Measurements from ENCODE around the gene CDC25B.
"Not testable (repeated sequence)": the region's sequence is repeated elsewhere in the genome, so short reads cannot be mapped to it uniquely, and the experiment has no call there.

The CDC25B gene

GRCh38 chr20:3825526-3825925 lies 29.4 kb downstream of the CDC25B start:
- ATAC-seq: no peak

GRCh38 chr20:3826420-3826819 lies 30.3 kb downstream of the CDC25B start:
- no peak for TF ChIP-seq OSR1 (CRISPR knock-in tag; IDR thresholded peaks at IDR 0.05)
- TF ChIP-seq TOX (CRISPR knock-in tag; IDR thresholded peaks at IDR 0.05; ENCODE audit: borderline replicate concordance): no peak
- TF ChIP-seq RARB (CRISPR knock-in tag; IDR thresholded peaks at IDR 0.05): no peak
- no peak for TF ChIP-seq BACH2 (CRISPR knock-in tag; IDR thresholded peaks at IDR 0.05; ENCODE audit: borderline replicate concordance)
- no peak for TF ChIP-seq PPARA (CRISPR knock-in tag; IDR thresholded peaks at IDR 0.05; ENCODE audit: borderline replicate concordance)
- no peak for ATAC-seq

More at GRCh38 chr20:3825526-3825925, 29.4 kb downstream of the CDC25B start:
- TF ChIP-seq ARNTL (CRISPR knock-in tag; IDR thresholded peaks at IDR 0.05; ENCODE audit: borderline replicate concordance, low read depth): no peak
- no peak for TF ChIP-seq CSDC2 (CRISPR knock-in tag; IDR thresholded peaks at IDR 0.05)
- TF ChIP-seq ISL1 (CRISPR knock-in tag; IDR thresholded peaks at IDR 0.05): no peak
- TF ChIP-seq ZNF8 (CRISPR knock-in tag; IDR thresholded peaks at IDR 0.05): no peak
- no peak for TF ChIP-seq ZFP3 (CRISPR knock-in tag; IDR thresholded peaks at IDR 0.05)
- TF ChIP-seq TCF4 (CRISPR knock-in tag; IDR thresholded peaks at IDR 0.05; ENCODE audit: borderline replicate concordance): no peak
- TF ChIP-seq ZFP30 (CRISPR knock-in tag; IDR thresholded peaks at IDR 0.05): no peak
- no peak for TF ChIP-seq TSHZ2 (CRISPR knock-in tag; IDR thresholded peaks at IDR 0.05)
- no peak for TF ChIP-seq GLIS3 (CRISPR knock-in tag; IDR thresholded peaks at IDR 0.05)
- no peak for TF ChIP-seq SNAI2 (CRISPR knock-in tag; IDR thresholded peaks at IDR 0.05)
- no peak for TF ChIP-seq ZC3H10 (CRISPR knock-in tag; IDR thresholded peaks at IDR 0.05)
- no peak for TF ChIP-seq ESRRG (CRISPR knock-in tag; IDR thresholded peaks at IDR 0.05)
- no peak for TF ChIP-seq ZNF70 (CRISPR knock-in tag; IDR thresholded peaks at IDR 0.05)
- no peak for TF ChIP-seq OSR1 (CRISPR knock-in tag; IDR thresholded peaks at IDR 0.05)
- TF ChIP-seq TOX (CRISPR knock-in tag; IDR thresholded peaks at IDR 0.05; ENCODE audit: borderline replicate concordance): no peak
- no peak for TF ChIP-seq CSRNP3 (CRISPR knock-in tag; IDR thresholded peaks at IDR 0.05)
- no peak for TF ChIP-seq PPARA (CRISPR knock-in tag; IDR thresholded peaks at IDR 0.05; ENCODE audit: borderline replicate concordance)
- TF ChIP-seq CREB5 (CRISPR knock-in tag; IDR thresholded peaks at IDR 0.05; ENCODE audit: low read depth): no peak
- no peak for TF ChIP-seq BACH2 (CRISPR knock-in tag; IDR thresholded peaks at IDR 0.05; ENCODE audit: borderline replicate concordance)

- TF ChIP-seq RARB (CRISPR knock-in tag; IDR thresholded peaks at IDR 0.05): no peak
- TF ChIP-seq ZNF565 (CRISPR knock-in tag; conservative IDR thresholded peaks at IDR 0.05; ENCODE audit: low read depth): no peak
- TF ChIP-seq TSHZ2 (CRISPR knock-in tag; IDR thresholded peaks at IDR 0.05): no peak
- TF ChIP-seq ZFP30 (CRISPR knock-in tag; IDR thresholded peaks at IDR 0.05): no peak
- TF ChIP-seq TOX (CRISPR knock-in tag; IDR thresholded peaks at IDR 0.05; ENCODE audit: borderline replicate concordance): no peak
- TF ChIP-seq ARNTL (CRISPR knock-in tag; IDR thresholded peaks at IDR 0.05; ENCODE audit: borderline replicate concordance, low read depth): no peak
- TF ChIP-seq CSDC2 (CRISPR knock-in tag; IDR thresholded peaks at IDR 0.05): no peak
- no peak for TF ChIP-seq ZC3H10 (CRISPR knock-in tag; IDR thresholded peaks at IDR 0.05)
- TF ChIP-seq ZFP3 (CRISPR knock-in tag; IDR thresholded peaks at IDR 0.05): no peak
- TF ChIP-seq OSR1 (CRISPR knock-in tag; IDR thresholded peaks at IDR 0.05): no peak
- TF ChIP-seq POU6F1 (CRISPR knock-in tag; IDR thresholded peaks at IDR 0.05; ENCODE audit: borderline replicate concordance, low read depth): no peak
- TF ChIP-seq ISL1 (CRISPR knock-in tag; IDR thresholded peaks at IDR 0.05): no peak
- no peak for TF ChIP-seq GLIS3 (CRISPR knock-in tag; IDR thresholded peaks at IDR 0.05)
- TF ChIP-seq TCF4 (CRISPR knock-in tag; IDR thresholded peaks at IDR 0.05; ENCODE audit: borderline replicate concordance): no peak
- no peak for TF ChIP-seq BACH2 (CRISPR knock-in tag; IDR thresholded peaks at IDR 0.05; ENCODE audit: borderline replicate concordance)
- TF ChIP-seq SNAI2 (CRISPR knock-in tag; IDR thresholded peaks at IDR 0.05): no peak
- TF ChIP-seq ZNF8 (CRISPR knock-in tag; IDR thresholded peaks at IDR 0.05): no peak
- no peak for TF ChIP-seq CSRNP3 (CRISPR knock-in tag; IDR thresholded peaks at IDR 0.05)
- no peak for TF ChIP-seq ESRRG (CRISPR knock-in tag; IDR thresholded peaks at IDR 0.05)
- TF ChIP-seq ZNF70 (CRISPR knock-in tag; IDR thresholded peaks at IDR 0.05): no peak
- no peak for ATAC-seq
Observed at GRCh38 chr20:3828798-3829197, 32.7 kb downstream of the CDC25B start.

GRCh38 chr20:3829891-3830290 lies 33.8 kb downstream of the CDC25B start:
- ATAC-seq: not testable (repeated sequence)
